ENCODE results near the gene TRIM29.

The TRIM29 gene

DNA sequence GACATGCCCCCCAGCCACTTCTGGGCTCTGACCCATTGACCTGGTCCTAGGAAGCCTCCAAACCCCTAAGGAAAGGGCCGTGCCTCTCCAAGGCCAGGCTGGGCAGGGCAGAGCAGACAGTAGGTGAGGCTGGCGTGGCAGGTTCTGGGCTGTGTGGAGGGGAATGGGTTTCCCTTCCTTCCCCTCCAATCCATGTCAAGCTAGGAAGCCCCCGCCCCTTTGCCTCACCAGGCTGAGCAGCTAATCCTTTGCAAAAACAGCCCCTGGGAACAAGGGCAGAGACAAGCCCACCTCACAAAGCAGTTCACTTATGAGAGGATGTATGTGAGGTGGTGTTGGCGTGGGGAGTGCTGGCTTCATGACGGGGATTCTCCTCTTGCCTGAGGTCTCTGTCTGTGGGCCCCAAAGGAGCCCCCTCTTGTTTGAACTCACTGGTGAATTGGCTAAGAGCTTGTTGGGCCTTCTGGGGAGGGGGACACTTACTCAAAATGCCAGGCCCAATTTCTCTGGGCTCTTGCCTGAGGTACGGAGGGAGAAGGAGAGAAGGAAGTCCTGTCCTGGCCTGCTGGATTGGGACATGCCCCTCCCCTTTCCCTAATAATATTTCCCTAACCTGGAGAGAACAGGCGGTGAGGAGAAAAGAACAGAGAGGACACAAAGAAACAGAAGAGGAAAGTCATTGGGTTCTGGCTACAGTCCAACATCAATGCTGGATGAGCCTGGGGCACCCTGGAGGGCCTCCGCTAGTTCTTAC lies 1.6 kb upstream of the TRIM29 start:
- no peak for DNase-seq (ENCODE audit: low read depth, low spot score)

DNA sequence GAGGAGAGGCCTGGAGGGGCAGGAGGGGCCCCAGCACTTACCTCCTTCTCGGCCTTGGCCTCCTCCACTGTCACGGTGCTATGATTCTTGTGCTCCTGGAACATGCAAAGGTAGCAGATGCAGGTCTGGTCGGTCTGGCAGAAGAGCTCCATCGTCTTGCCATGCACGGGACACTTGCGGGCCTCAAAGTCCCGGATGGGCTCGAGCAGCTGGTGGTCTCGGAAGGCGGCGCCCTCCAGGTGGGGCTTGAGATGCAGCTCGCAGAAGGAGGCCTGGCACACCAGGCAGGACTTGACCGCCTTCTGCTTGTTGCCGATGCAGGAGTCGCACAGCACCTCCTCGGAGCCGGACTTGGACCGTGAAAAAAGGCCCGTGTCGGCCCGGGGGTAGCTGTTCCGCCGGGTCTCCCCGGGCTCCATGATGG lies 714 bp downstream of the TRIM29 start:
- no peak for DNase-seq (ENCODE audit: low read depth, low spot score)

DNA sequence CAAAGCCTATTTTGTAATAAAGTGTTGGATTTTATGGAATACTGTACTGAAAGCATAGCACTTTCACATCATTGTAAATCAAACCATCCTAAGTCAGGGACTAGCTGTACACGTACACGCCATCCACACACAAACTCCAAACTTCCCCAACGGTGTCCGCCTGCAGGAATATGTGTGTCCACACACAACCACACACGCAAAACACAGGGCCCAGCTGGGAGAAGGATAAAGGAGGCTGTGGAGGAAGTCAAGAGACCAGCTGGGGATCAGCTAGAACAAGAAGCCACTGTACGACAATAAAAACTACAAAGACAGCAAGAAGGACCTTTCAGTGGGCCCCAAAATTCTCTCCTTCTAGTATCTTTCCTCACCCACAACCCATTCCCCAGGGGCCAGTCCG lies 1.6 kb downstream of the TRIM29 start:
- no peak for DNase-seq (ENCODE audit: low read depth, low spot score)

DNA sequence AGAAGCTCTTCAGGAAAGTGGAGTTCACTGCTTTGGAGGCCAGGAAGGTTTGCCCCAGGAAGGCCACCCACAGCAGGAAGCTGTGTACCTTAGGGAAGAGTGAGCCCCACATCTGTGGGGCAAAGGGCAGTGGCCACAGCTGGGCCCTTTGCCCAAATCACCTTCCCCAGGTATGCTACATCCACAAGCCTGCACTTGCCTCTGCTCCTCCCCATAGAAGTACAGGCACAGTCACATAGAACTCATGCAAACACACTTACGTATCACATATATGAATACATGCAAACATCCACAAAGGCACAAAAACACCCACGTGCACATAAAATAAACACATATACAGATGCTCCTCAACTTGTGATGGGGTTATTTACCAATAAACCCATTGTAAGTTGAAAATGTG lies 2.1 kb downstream of the TRIM29 start:
- no peak for DNase-seq (ENCODE audit: low read depth, low spot score)

DNA sequence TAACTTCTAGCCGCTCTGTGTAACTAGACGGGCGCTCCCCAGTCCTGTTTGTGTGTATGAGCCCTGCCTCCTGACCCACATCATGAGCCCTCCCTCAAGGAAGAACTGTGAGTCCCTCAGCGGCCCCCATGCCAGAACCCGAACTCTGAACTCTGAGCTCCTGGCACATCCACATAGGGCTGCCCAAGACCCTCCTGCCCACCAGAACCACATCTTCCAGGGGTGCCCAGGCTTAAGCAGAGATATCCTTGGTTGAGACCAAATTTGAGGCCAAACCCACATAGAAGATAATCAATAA lies 3.0 kb downstream of the TRIM29 start:
- no peak for DNase-seq (ENCODE audit: low read depth, low spot score)

DNA sequence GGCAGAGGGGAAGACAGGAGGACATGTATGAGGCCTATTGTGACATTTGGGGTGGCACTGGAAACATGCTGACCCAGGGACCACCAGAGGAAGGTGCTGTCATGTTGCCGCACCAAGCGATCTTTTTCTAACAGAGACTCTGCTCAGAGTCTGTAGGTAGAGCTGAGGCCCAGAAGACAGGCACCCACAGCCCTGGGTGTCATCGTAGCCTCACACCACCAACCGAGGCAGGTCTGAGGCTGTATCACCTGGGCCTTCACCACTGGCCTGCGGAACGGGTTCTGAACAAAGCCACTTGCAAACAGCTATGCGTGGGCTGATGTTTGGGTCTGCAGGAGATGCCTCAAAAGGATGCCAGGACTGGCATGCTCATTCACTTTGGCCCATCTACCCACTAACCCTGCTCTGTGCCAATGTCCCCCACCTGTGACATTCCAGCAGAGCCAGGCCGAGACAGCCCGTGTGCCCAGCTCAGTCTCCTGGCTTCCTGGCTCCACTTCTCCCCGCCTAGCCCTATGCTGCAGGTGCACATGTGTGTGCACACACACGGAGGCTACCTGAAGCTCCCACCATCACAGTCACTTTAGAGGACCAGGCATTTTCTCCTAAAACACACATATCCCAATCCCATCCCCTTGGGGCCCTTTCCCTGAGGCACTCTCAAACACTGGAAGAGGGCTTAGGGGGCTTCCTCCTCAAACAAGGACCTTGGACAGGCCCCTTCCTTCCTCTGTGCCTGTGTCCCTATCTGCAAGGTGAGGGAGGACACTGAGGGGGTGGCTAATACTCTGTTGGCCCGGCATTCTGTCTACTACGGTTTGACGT lies 3.6 kb downstream of the TRIM29 start:
- DNase-seq (ENCODE audit: low read depth, low spot score) = no peak

DNA sequence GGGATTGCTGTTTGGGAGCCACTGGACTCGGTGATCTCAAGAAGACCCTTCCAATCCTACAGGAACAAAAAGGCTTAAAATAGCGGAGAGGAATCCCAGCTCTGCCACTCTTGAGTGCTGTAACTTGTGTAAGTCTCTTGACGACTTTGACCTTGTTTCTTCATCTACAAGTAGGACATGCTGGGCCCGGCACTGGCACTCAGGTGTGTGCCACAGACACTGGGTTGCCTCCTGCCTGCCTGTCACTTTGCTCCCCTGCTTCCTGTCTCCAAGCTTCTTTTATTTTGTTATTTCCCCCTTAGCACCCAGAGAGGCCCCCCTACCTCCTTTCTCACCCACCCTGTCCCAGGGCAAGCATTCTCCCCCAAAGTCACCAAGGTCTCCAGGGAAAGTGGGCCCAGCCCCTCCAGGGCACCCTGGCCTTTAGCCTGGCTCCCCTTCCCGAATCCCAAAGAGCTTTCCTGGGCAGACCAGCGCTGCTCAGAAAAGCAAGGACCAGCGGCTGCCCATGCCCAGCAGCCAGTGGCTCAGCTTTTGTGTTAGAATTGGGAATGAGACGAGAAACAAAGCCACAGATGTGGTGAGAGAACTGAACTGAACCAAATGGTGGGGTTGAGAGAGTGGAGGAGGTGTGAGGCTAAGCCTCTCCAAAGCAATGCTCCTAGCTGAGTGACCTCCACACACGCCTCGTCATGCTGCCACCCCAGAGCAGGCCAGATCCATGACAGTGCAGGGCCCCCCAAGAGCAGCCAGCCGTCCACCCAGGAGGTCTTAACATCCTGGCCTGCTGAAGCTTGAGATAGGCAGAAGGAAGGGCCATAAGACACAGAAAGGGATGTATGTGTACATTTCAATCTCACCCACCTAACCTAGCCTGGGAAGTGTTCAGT lies 4.5 kb downstream of the TRIM29 start:
- DNase-seq (ENCODE audit: low read depth, low spot score) = no peak

DNA sequence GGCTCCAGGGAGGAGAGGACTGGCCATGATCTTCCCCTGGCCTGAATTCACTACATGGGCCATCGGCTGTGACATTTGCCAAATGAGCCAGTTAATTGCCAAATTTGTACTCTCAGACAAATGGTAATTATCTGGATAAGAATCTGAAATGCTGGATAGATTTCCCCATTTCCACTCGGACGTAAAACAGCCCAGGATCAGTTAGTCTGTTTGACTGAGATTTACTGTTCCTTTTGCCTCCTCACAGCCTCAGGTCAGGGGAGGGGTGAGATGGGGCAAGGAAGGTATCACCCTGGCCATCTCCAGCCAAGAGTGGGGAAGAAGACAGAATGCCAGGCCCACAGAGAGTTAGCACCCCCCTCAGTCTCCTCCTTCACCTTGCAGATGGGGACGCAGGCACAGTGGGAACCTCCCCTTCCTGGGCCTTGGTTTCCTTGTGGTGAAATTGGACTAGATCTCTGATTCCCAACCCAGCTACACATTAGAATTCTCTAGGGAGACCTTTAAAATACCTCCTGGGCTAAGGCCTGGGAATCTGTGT lies 5.2 kb downstream of the TRIM29 start:
- DNase-seq (ENCODE audit: low read depth, low spot score) = no peak

DNA sequence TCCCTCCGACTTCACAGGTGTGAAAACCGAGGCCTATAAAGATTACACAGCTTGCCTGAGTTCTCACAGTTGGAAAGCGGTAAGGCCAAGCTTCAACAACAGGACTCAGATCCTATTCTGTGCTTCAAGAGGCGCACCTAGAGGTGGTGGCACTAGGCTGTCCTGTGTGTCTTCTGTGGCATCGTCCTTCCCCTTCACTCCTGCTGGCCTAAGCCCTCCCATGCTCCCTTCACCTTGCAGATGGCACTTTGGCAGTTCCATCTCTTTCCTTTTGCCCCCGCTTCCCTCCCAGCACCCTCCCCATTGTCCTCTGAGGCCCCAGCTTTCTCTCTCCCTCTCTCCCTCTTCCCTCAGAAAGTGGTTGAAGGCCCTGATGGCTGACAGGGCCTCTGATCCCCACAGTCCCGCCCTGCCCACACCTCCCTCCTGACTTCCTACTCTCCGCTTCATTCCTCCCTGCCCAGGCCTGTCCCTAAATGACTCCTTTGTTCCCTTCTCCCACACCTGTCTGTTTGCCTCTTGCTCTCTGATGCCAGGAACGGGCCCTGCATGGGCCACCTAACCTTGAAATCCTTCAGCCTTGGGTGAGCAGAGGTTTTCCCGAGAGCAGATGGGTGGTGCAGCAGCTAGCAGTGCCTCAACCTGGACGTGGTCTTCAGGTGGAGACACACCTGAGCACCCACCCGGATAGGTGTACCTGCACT lies 5.8 kb downstream of the TRIM29 start:
- no peak for DNase-seq (ENCODE audit: low read depth, low spot score)

DNA sequence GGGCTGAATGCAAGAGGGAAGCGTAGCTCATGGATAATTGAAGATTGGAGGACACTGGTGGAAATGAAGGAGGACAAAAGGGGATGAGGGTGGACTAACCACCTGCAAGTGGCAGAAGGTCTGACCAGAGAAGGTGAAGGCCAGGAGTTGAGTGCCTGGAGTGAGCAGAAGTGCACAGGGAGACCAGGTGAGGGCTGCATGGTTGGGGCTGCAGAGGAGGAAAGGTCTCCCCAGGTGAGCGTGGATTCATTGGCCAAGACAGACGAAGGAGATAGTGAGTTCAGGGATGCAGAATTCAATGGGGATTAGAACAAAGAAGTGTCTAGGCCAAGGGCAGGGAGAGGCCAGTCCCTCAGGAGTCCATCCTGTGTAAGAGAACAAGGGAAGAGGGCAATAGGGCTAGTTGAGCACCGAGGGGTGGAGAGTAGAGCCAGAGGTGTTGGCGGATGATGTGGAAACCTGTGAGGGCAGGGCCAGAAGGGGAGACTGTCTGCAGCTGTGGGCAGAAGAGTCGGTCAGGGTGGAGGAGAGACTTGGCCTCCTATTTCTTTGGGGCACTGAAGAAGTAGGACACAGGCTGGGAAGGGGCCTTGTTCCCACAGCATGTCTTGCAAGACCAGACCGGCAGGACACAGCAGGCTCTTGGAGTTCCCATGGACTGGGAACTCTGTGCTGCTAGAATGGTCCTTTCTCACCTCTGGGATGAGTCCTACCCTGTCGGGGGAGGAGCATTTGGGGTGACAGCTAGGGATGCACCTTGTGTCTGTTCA lies 6.7 kb downstream of the TRIM29 start:
- no peak for DNase-seq (ENCODE audit: low read depth, low spot score)

DNA sequence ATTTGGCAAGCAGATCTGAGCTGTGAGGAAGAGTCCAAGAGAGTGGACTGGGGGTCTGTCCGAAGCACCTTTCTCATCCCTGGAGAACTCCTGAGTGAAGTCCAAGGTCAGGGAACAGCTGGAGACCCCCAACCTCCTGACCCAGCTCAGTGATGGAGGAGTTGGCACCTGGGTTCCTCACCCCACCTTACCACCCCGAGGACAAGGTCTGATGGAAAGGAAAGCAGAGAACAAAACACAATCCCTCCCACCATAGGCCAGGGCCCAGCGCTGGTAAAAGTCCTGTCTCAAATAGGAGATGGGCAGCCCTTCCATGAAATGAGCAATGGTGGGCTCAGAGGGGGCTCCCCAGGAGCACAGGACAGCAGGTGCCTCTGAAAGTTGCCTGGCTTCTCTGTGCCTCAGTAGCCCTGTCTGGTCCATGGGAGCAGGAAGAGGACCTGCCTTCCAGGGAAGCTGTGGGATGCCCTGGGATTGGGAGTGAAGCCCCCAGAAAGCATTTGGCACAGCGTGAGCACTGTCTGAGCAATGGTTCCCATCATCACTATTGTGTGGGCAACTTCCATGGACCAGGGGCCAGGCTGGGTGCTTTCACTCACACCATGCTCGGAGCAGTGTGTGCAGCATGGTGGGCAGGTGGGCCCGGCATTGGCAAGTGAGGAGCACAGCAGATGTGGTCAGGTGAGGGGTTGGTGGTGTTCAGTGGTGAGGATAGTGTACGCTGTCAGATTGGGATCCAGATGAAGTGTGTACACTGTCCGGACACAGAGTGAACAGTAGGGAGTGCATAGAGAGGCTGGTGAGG lies 7.5 kb downstream of the TRIM29 start:
- DNase-seq (ENCODE audit: low read depth, low spot score) = no peak

DNA sequence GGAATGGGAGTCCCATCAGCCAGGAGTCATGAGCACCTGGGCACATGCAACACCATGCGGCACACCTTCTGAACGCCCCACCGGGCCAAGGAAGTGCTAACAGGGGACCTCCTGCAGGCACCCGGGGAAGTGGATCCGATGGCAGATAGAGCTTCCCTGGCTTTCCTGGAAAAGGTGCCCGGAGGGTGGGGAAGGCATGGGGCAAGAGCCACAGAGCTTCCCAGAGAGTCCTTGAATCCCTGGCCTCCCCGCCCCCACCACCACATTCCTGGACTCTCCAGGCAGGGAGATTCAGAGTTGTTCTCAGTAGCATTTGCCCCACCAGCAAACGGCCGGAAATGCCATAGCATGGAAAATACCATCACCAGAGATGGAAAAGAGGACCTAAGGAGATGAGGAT lies 8.3 kb downstream of the TRIM29 start:
- no peak for DNase-seq (ENCODE audit: low read depth, low spot score)

DNA sequence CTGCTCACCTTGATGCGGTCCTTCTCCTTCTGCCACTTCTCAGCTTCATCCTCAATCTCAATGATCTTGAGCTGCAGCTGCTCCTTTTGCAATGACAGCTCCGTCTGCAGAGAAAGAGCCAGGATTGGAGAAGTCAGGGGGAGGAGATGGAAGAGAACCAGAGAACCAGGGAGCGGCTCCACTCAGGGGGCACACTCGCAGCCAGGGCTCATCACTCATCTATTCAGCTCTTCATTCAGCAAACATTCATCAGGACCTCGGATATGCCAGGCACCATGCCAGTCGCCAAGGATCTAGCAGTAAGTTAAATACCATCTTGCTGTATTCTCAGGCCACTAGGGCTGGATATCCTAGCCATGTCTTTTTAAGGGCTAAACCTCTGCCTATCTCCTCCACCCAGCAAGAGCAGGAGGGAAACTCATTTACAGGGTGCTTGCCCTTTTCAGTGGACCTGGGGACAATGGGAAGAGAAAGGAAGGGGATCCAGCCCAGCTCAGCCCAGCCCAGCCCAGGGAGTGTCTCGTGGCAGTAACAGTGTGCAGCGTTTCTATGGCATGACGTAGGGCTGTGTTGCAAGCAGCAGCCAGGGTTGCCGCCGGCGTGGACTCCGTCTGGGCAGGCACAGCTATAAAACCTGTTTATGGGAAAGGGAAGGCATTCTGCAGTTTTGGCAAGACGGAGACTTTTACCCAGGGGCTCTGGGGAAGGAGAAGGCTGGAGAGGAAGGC lies 9.4 kb downstream of the TRIM29 start:
- no peak for DNase-seq (ENCODE audit: low read depth, low spot score)

DNA sequence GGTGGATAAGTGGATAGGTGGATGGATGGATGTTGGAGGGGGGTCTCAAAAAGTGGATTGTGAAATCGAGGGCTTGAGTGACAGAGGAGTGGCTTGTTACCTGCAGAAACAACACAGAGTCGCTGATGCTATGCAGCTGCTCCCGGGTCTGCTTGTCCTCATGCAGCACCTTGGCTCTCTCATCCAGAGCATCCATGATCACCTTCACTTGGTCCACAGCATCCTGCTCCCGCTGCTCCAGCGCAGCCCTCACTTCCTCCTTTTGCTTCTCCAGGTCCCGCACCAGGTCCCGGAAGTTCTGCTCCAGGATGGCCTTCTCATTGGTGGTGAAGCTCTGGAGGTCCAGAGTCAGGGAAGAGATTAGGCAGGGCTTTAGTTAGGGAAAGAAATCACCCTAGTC lies 10.7 kb downstream of the TRIM29 start:
- no peak for DNase-seq (ENCODE audit: low read depth, low spot score)

DNA sequence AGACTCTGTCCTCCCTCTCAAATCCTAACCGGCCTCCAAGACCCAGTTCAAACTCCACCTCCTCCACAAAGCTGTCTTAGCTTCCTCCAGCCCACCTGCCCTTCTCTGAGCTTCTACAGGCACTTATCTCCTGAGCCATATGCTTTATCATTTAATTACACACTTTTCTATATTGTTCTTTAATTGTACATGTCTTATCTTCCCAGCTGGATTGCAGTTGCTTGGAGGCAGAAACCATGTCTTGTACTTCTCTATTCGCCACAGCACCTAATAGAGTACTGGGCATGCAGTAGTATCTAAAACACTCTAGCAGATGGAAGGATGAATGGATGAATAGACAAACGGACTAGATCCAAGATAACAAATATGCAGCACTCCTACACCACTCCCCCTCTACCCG lies 11.3 kb downstream of the TRIM29 start:
- no peak for DNase-seq (ENCODE audit: low read depth, low spot score)

DNA sequence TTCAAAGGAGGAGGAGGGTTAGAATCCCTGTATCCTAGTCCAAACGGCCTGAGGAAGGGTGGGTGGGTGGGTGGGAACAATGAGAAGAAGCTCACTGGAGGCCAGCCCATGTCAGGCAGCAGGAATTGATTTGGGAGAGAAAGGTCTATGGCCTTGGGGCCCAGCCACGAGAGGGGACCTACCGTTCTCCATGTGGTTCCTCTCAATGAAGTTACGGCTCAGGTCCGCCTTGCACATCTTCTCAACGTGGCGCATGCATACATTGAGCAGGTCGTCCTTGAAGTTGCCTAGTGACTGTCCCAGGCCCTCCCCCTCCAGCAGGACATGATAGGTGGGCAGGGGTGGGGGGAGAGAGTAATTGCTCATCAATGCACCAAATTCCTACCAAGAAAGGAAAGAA lies 12.4 kb downstream of the TRIM29 start:
- DNase-seq (ENCODE audit: low read depth, low spot score) = no peak

DNA sequence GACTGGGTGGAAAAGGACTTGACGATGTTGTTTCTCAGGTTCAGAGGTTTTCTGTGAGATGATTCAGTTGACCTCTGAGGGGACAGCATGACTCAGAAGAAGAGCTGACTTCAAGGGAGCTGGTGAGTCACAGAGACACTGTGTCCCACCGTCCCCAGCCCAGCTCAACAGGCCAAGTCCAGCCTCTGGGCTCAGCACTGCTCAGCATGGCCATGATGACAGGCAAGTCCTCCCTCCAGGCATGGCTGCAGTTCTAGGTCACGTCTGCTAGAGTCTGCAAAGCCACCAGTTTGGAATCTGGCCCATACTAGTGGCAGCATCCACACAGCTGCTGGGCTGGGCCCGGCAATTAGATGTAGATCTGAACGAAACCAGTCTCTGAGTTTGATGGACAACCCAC lies 12.9 kb downstream of the TRIM29 start:
- no peak for DNase-seq (ENCODE audit: low read depth, low spot score)

DNA sequence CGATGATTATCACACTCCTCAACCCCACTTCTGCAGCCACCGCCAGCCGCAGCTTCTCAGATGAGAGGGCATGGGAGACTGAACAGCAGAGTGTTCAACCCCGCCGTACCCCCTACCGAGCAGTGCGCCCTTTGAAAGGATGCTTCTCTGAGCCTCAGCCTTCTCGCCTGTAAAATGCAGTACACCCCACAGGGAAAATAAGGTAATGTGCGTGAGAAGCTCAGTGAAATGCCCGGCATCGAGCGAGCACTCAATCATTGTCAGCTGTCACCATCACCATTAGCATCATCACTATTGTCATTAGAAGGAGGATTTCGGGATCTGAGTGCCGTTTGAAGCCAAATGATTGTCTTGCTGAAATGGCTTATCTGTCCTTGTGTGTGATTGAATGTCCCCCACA lies 13.6 kb downstream of the TRIM29 start:
- DNase-seq (ENCODE audit: low read depth, low spot score) = no peak

DNA sequence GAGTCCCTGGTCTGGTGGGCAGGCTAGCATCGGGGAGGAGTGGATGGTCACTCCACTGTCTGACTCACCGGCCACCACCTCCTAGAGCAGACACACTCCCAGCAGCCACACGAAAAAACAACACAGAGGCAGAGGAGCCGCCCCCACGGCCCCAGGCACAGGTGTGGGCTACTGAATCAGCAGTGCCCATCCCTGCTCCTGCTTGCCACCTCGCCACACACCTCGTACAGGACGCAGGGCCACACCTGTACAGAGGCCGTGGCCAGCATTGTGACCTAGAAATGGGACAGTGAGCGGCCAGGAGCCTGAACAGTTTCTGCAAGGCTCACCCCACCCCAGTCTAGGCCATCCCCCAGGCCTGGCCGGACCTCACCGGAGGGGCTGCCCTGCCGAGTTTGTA lies 14.0 kb downstream of the TRIM29 start:
- no peak for DNase-seq (ENCODE audit: low read depth, low spot score)
